HCT116 (cell line): Measurements from ENCODE around the gene OIT3. TPM values are rescaled to one million over a fixed set of nuclear protein-coding genes. Genes with fewer than 3 reads are reported as not detected.

Source experiments
- ATAC-seq: fragments of 200-7000 bp; cut with Tn5 transposase; 2 replicates; pipeline ENCODE4 v1.9.1; 2020; ENCODE audit warnings: mild to moderate bottlenecking, moderate library complexity
- BruUV-seq: library from RNA; stranded (reverse); fragments of 400-500 nt; replicated peaks from 2 replicates; lab custom pipeline; 2021; lab: Mats Ljungman, UMichigan
- CTCF ChIA-PET: fragments of 300-600 bp; sonication (Branson Sonifier 250); formaldehyde crosslinking; loops from one replicate; lab custom pipeline; 2021; ENCODE audit warnings: antibody characterized with exemption; lab: Charles Lee
- POLR2A ChIA-PET: fragments of 300-600, 350-600 bp; sonication (Branson Sonifier 250); formaldehyde crosslinking; loops from one replicate; lab custom pipeline; 2021; ENCODE audit warnings: antibody characterized with exemption; lab: Charles Lee
- RAD21 ChIA-PET, 2 experiments: fragments of 300-600 bp; sonication (Branson Sonifier 250); formaldehyde crosslinking; loops; one replicate each; lab custom pipeline; 2023; ENCODE audit warnings: low total read pairs in 2 of 2; ENCODE audit not compliant: uncharacterized antibody in 2 of 2, unreplicated experiment in 2 of 2, low non-redundant PET in 1 of 2; lab: Charles Lee
- DNase-seq: peaks from one replicate; pipeline ENCODE4 v3.0.0-alpha.2; 2010; ENCODE audit warnings: low read depth, low spot score
- H2AFZ ChIP-seq: fragments of 200-600 bp; shearing (Covaris generic), sonication (generic); 2 replicates; pipeline ENCODE4 v1.6.1; 2017; ENCODE audit warnings: low read depth, mixed run types, mixed read lengths, antibody characterized with exemption, low read length; ENCODE audit not compliant: poor library complexity, severe bottlenecking
- H3K27ac ChIP-seq: 2 replicates; pipeline ENCODE4 v1.5.1; 2012; ENCODE audit warnings: low read depth, low read length
- H3K27me3 ChIP-seq: fragments of 200-600 bp; sonication (generic); 2 replicates; pipeline ENCODE4 v1.6.1; 2016; ENCODE audit warnings: mixed run types, low read length, mixed read lengths; ENCODE audit not compliant: insufficient read depth
- H3K36me3 ChIP-seq, 2 experiments: fragments of 200-500 bp in 1 of 2; fragments of 200-600 bp in 1 of 2; sonication (Bioruptor generic) in 1 of 2; sonication (generic) in 1 of 2; 2 replicates each; pipeline versions ENCODE4 v1.5.1 to v1.6.1; 2014 to 2016; ENCODE audit warnings: low read length in 2 of 2, inconsistent platforms in 1 of 2, mixed read lengths in 1 of 2, mixed run types in 1 of 2; ENCODE audit not compliant: insufficient read depth in 2 of 2, control insufficient read depth in 1 of 2
- H3K4me1 ChIP-seq, 2 experiments: fragments of 200-600 bp in 1 of 2; sonication (generic) in 1 of 2; 2 replicates each; pipeline versions ENCODE4 v1.5.1 to v1.6.1; 2012 to 2017; ENCODE audit warnings: low read length in 2 of 2, inconsistent platforms in 1 of 2, mild to moderate bottlenecking in 1 of 2, mixed read lengths in 1 of 2, mixed run types in 1 of 2, moderate library complexity in 1 of 2; ENCODE audit not compliant: insufficient read depth in 2 of 2, control insufficient read depth in 1 of 2
- H3K4me2 ChIP-seq: fragments of 200-600 bp; sonication (generic); 2 replicates; pipeline ENCODE4 v1.6.1; 2017; ENCODE audit warnings: mixed run types, low read length, mixed read lengths
- H3K4me3 ChIP-seq, 2 experiments: fragments of 200-600 bp in 1 of 2; sonication (generic) in 1 of 2; replicated peaks in 1 of 2; 2 replicates each; pipeline ENCODE4 v1.5.1; 2011 to 2016; ENCODE audit warnings: low read length in 2 of 2, control low read depth in 1 of 2, low read depth in 1 of 2, mild to moderate bottlenecking in 1 of 2, mixed read lengths in 1 of 2, mixed run types in 1 of 2
- H3K79me2 ChIP-seq: fragments of 200-600 bp; sonication (generic); 2 replicates; pipeline ENCODE4 v1.6.1; 2017; ENCODE audit warnings: mild to moderate bottlenecking, mixed run types, low read length, moderate library complexity, mixed read lengths; ENCODE audit not compliant: insufficient read depth
- H3K9ac ChIP-seq: fragments of 200-600 bp; sonication (generic); 2 replicates; pipeline ENCODE4 v1.6.1; 2016; ENCODE audit warnings: low read length, mixed read lengths
- H3K9me2 ChIP-seq: fragments of 200-600 bp; sonication (generic), shearing (Covaris generic); 2 replicates; pipeline ENCODE4 v1.6.1; 2017; ENCODE audit warnings: mixed run types, mild to moderate bottlenecking, moderate library complexity; ENCODE audit not compliant: insufficient read depth
- H3K9me3 ChIP-seq, 2 experiments: fragments of 200-500 bp in 1 of 2; fragments of 200-600 bp in 1 of 2; sonication (Bioruptor generic) in 1 of 2; sonication (generic) in 1 of 2; 2 replicates each; pipeline ENCODE4 v1.6.1; 2014 to 2017; ENCODE audit warnings: low read length in 2 of 2, mixed read lengths in 2 of 2, inconsistent platforms in 1 of 2, low read depth in 1 of 2, mild to moderate bottlenecking in 1 of 2, mixed run types in 1 of 2, moderate library complexity in 1 of 2; ENCODE audit not compliant: control insufficient read depth in 1 of 2, insufficient read depth in 1 of 2
- H4K20me1 ChIP-seq: fragments of 200-600 bp; sonication (generic), shearing (Covaris generic); 2 replicates; pipeline ENCODE4 v1.6.1; 2017; ENCODE audit warnings: mixed run types, mild to moderate bottlenecking, moderate library complexity; ENCODE audit not compliant: insufficient read depth
- ELF1 ChIP-seq: IDR thresholded peaks from 2 replicates; pipeline ENCODE4 v1.6.1; 2012; ENCODE audit warnings: low read depth, borderline replicate concordance
- EZH2 ChIP-seq: fragments of 200-600 bp; sonication (generic); IDR thresholded peaks from 2 replicates; pipeline ENCODE4 v1.6.1; 2017; ENCODE audit warnings: antibody characterized with exemption, mixed run types
- EZH2phosphoT487 ChIP-seq: fragments of 200-600 bp; IDR thresholded peaks from 2 replicates; pipeline ENCODE4 v1.6.1; 2018; ENCODE audit warnings: antibody characterized with exemption, borderline replicate concordance
- RAD21 ChIP-seq: IDR thresholded peaks from 2 replicates; pipeline ENCODE4 v1.6.1; 2012; ENCODE audit warnings: low read depth, mild to moderate bottlenecking
- SIN3A ChIP-seq: IDR thresholded peaks from 2 replicates; pipeline ENCODE4 v1.6.1; 2012; ENCODE audit warnings: low read depth
- SP1 ChIP-seq: IDR thresholded peaks from 2 replicates; pipeline ENCODE4 v1.6.1; 2012; ENCODE audit warnings: low read depth
- SRF ChIP-seq: IDR thresholded peaks from 2 replicates; pipeline ENCODE4 v1.6.1; 2012; ENCODE audit warnings: low read depth
- TCF7L2 ChIP-seq: IDR thresholded peaks from 2 replicates; pipeline ENCODE4 v1.7.0; 2011; ENCODE audit warnings: borderline replicate concordance, inconsistent platforms; ENCODE audit not compliant: insufficient read depth, insufficient read length; ENCODE audit errors: extremely low read depth
- ZFX ChIP-seq: fragments of 450-650 bp; IDR thresholded peaks from 2 replicates; pipeline ENCODE4 v1.6.1; 2017
- ZNF274 ChIP-seq: fragments of 200-500 bp; sonication (Bioruptor generic); IDR thresholded peaks from 2 replicates; pipeline ENCODE4 v1.6.1; 2014; ENCODE audit warnings: mild to moderate bottlenecking, low read depth, low read length, inconsistent platforms
- intact Hi-C: fragments of 100-400 bp; cut with micrococcal nuclease; formaldehyde crosslinking; loops from 2 replicates; pipeline ENCODE4 v1.10.0; 2022
- total RNA-seq: library from RNA; stranded (reverse); gene quantifications from one replicate; pipeline ENCODE4 v1.2.1, GENCODE V29; 2021; ENCODE audit not compliant: unreplicated experiment
- TF ChIP-seq, protein P1 (sequence below): IDR thresholded peaks from 2 replicates; pipeline ENCODE4 v1.6.1; 2011; ENCODE audit warnings: mild to moderate bottlenecking, low read length, moderate library complexity; ENCODE audit not compliant: insufficient replicate concordance; ENCODE audit errors: extremely low read depth
- TF ChIP-seq, protein P2 (sequence below): IDR thresholded peaks from 2 replicates; pipeline ENCODE4 v1.6.1; 2012

The OIT3 gene
- total RNA-seq, 1 experiment from 2014 or later, result not detected

GRCh38 chr10:72911758-72912157 lies 18.2 kb downstream of the OIT3 start:
- no peak overlapping the region for H2AFZ ChIP-seq
- H3K4me2 ChIP-seq, result no peak overlapping the region
- no peak overlapping the region for H3K4me3 ChIP-seq
- no peaks in the 10 kb centered on the region for H3K4me1 ChIP-seq
- DNase-seq, result no peak
- H3K9me3 ChIP-seq, result no peaks in the 10 kb centered on the region
- no peak overlapping the region for H3K27ac ChIP-seq
- ATAC-seq, result no peak
- H3K9me2 ChIP-seq, result no peaks in the 10 kb centered on the region
- H4K20me1 ChIP-seq, result no peaks in the 10 kb centered on the region
- TF ChIP-seq SRF, result no peak
- no peak for TF ChIP-seq ZFX
- TF ChIP-seq ZNF274, result no peak
- TF ChIP-seq, protein P1, sequence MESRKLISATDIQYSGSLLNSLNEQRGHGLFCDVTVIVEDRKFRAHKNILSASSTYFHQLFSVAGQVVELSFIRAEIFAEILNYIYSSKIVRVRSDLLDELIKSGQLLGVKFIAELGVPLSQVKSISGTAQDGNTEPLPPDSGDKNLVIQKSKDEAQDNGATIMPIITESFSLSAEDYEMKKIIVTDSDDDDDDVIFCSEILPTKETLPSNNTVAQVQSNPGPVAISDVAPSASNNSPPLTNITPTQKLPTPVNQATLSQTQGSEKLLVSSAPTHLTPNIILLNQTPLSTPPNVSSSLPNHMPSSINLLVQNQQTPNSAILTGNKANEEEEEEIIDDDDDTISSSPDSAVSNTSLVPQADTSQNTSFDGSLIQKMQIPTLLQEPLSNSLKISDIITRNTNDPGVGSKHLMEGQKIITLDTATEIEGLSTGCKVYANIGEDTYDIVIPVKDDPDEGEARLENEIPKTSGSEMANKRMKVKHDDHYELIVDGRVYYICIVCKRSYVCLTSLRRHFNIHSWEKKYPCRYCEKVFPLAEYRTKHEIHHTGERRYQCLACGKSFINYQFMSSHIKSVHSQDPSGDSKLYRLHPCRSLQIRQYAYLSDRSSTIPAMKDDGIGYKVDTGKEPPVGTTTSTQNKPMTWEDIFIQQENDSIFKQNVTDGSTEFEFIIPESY, result no peak
- TF ChIP-seq, protein P2, sequence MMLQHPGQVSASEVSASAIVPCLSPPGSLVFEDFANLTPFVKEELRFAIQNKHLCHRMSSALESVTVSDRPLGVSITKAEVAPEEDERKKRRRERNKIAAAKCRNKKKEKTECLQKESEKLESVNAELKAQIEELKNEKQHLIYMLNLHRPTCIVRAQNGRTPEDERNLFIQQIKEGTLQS, result no peak
- TF ChIP-seq SP1, result no peak
- H3K79me2 ChIP-seq, result no peaks in the 10 kb centered on the region
- H3K27me3 ChIP-seq, result no peaks in the 10 kb centered on the region
- no TSS peak for BruUV-seq
- ChIA-PET RAD21 (no interaction called here), POLR2A (no interaction called here), CTCF (no interaction called here)
- H3K36me3 ChIP-seq, result no peaks in the 10 kb centered on the region
- H3K9ac ChIP-seq, result no peak overlapping the region
- intact Hi-C loops, result no loop called here

DNA sequence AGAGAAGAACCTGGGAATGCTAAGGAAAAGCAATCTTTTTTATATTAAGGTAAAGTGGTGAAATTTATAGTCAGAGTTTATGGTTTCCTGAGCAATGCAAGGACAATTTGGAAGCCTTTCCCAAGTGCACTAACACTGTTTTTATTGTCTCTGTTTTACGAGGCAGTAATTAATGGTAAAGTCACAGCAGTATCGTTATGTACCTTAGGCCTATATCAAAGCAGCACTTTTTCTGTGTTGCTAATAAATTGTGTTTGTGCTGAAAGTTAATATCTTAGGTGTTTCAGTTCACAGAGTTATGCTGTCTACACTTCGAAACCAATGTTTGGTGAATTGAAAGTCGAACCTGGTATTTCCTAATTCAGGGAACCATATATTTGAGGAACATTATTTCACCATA lies 19.2 kb downstream of the OIT3 start:
- ATAC-seq (no peak), DNase-seq (no peak)
- Histone ChIP-seq H3K4me3 (no peak overlapping the region), H3K79me2 (no peaks in the 10 kb centered on the region), H3K9ac (no peak overlapping the region), H3K4me2 (no peak overlapping the region), H3K9me2 (no peaks in the 10 kb centered on the region), H3K4me1 (no peaks in the 10 kb centered on the region), H3K9me3 (no peaks in the 10 kb centered on the region), H4K20me1 (no peaks in the 10 kb centered on the region), H3K36me3 (no peaks in the 10 kb centered on the region), H3K27me3 (no peaks in the 10 kb centered on the region), H3K27ac (no peak overlapping the region), H2AFZ (no peak overlapping the region)
- ChIA-PET RAD21 (no interaction called here), CTCF (no interaction called here), POLR2A (no interaction called here)
- no TSS peak for BruUV-seq
- TF ChIP-seq EZH2 (no peak), TCF7L2 (no peak), EZH2phosphoT487 (no peak), SRF (no peak), SIN3A (no peak), ZNF274 (no peak), RAD21 (no peak), ELF1 (no peak)
- TF ChIP-seq, protein P2, result no peak
- intact Hi-C loops, result no loop called here
